Body of pancreas (tissue), 4 donors: Measurements from ENCODE around the gene DBX1. TPM values are rescaled to one million over a fixed set of nuclear protein-coding genes. Genes with fewer than 3 reads are reported as not detected.

ENCODE experiments used
- ATAC-seq: fragments of 150-250 bp; one replicate; pipeline ENCODE4 v1.9.1; 2016
- DNase-seq, 4 donors: peaks; one replicate each; pipeline ENCODE4 v3.0.0-alpha.2; 2019
- H3K27ac ChIP-seq, 4 donors: fragments of 200-600 bp; sonication (generic); 1 replicate in 3 of 4; 2 replicates in 1 of 4; pipeline versions ENCODE4 v1.5.1 to v1.6.1; 2016 to 2019; ENCODE audit warnings: mild to moderate bottlenecking in 1 of 4, mixed read lengths in 1 of 4, moderate library complexity in 1 of 4
- H3K27me3 ChIP-seq, 2 donors: fragments of 200-600 bp; sonication (generic); one replicate each; pipeline ENCODE4 v1.6.0; 2016; ENCODE audit warnings: mild to moderate bottlenecking in 1 of 2
- H3K36me3 ChIP-seq, 2 donors: fragments of 200-600 bp; sonication (generic); replicated peaks in 1 of 2; 2 replicates each; pipeline ENCODE4 v1.5.1; 2016; ENCODE audit warnings: low read depth in 2 of 2; ENCODE audit not compliant: insufficient read depth in 1 of 2
- H3K4me1 ChIP-seq: fragments of 200-600 bp; sonication (generic); one replicate; pipeline ENCODE4 v1.6.0; 2016
- H3K4me3 ChIP-seq, 2 donors: fragments of 200-600 bp; sonication (generic); 1 replicate in 1 of 2; 2 replicates in 1 of 2; pipeline ENCODE4 v1.5.1; 2016 to 2019
- H3K9me3 ChIP-seq, 3 donors: fragments of 200-600 bp; sonication (generic); 1 replicate in 2 of 3; 2 replicates in 1 of 3; pipeline ENCODE4 v1.5.1; 2016
- CTCF ChIP-seq, 7 experiments: fragments of 450-650 bp in 4 of 7; fragments of 200-600 bp in 3 of 7; sonication (generic) in 3 of 7; IDR thresholded peaks; one replicate each; pipeline ENCODE4 v1.5.1; 2016 to 2019; ENCODE audit warnings: antibody characterized with exemption in 7 of 7
- POLR2A ChIP-seq, 3 donors: fragments of 450-650 bp; IDR thresholded peaks; one replicate each; pipeline ENCODE4 v1.6.1; 2016; ENCODE audit warnings: antibody characterized with exemption in 3 of 3, mild to moderate bottlenecking in 2 of 3
- WGBS, 2 donors: methylation state at CpG; one replicate each; pipeline ENCODE4 v1.1.5; 2017; 5-methylcytosine and 5-hydroxymethylcytosine counted together
- intact Hi-C: fragments of 100-400 bp; cut with DNase I; formaldehyde crosslinking; loops from one replicate; pipeline ENCODE4 v1.15.1; 2023
- total RNA-seq, 2 donors: library from RNA; depleted of rRNA; stranded (reverse); fragments of >200 nt; gene quantifications; one replicate each; pipeline ENCODE4 v1.1.0, GENCODE V29; 2016

Gene DBX1
- total RNA-seq, 2 donors from 2014 or later: not detected

- intact Hi-C loops: no loop called here
- DNase-seq (no peak), ATAC-seq (no peak)
- peaks cover 0 to 42% of the 10 kb centered on the region in 2 donors for H3K27me3 ChIP-seq
- no peaks in the 10 kb centered on the region for H3K9me3 ChIP-seq
- H3K36me3 ChIP-seq: no peaks in the 10 kb centered on the region
- WGBS, 2 donors: 5 to 6% methylated on average over 40 to 62 of the region's 65 CpGs
- no peak overlapping the region for H3K4me3 ChIP-seq
- H3K4me1 ChIP-seq: peaks cover 26% of the 10 kb centered on the region
- no peak for TF ChIP-seq CTCF (IDR thresholded peaks at IDR 0.05)
- no peak for TF ChIP-seq POLR2A (IDR thresholded peaks at IDR 0.05)
- H3K27ac ChIP-seq: no peak overlapping the region
Measured at GRCh38 chr11:20159466-20160381, 551 bp downstream of the DBX1 start.

GRCh38 chr11:20158597-20159257 is 1.5 kb downstream of the DBX1 start:
- Histone ChIP-seq H3K4me1 (peaks cover 26% of the 10 kb centered on the region), H3K36me3 (no peaks in the 10 kb centered on the region), H3K27me3 (peaks cover 0 to 42% of the 10 kb centered on the region in 2 donors), H3K27ac (no peak overlapping the region), H3K9me3 (no peaks in the 10 kb centered on the region), H3K4me3 (no peak overlapping the region)
- TF ChIP-seq POLR2A (IDR thresholded peaks at IDR 0.05): no peak
- TF ChIP-seq CTCF (IDR thresholded peaks at IDR 0.05): no peak
- ATAC-seq (peak; percentile 72), DNase-seq (peak; percentile 68 to 70 (median 70))
- 4 to 8% methylated on average over 24 to 33 of the region's 33 CpGs for WGBS, 2 donors
- intact Hi-C loops: no loop called here

- 13 to 14% methylated on average over 9 of the region's 9 CpGs for WGBS, 2 donors
Measured at GRCh38 chr11:20157728-20158127, 2.5 kb downstream of the DBX1 start.

GRCh38 chr11:20156876-20157613 is 3.2 kb downstream of the DBX1 start:
- 4 to 6% methylated on average over 22 to 44 of the region's 45 CpGs for WGBS, 2 donors
- Histone ChIP-seq H3K27ac (no peak overlapping the region), H3K4me1 (peaks cover 17% of the 10 kb centered on the region), H3K27me3 (peaks cover 0 to 37% of the 10 kb centered on the region in 2 donors), H3K36me3 (no peaks in the 10 kb centered on the region), H3K9me3 (no peaks in the 10 kb centered on the region), H3K4me3 (no peak overlapping the region)
- DNase-seq: peak in 2 of 4 donors; percentile 8 to 15
- intact Hi-C loops: no loop called here
- TF ChIP-seq CTCF (IDR thresholded peaks at IDR 0.05): no peak
- TF ChIP-seq POLR2A (IDR thresholded peaks at IDR 0.05): no peak
- no peak for ATAC-seq

More at GRCh38 chr11:20157728-20158127, 2.5 kb downstream of the DBX1 start:
- H3K36me3 ChIP-seq: no peaks in the 10 kb centered on the region
- H3K27me3 ChIP-seq: peaks cover 0 to 38% of the 10 kb centered on the region in 2 donors
- intact Hi-C loops: no loop called here
- TF ChIP-seq CTCF (IDR thresholded peaks at IDR 0.05) (no peak), POLR2A (IDR thresholded peaks at IDR 0.05) (no peak)
- ATAC-seq (no peak), DNase-seq (no peak)
- H3K27ac ChIP-seq: no peak overlapping the region
- H3K9me3 ChIP-seq: no peaks in the 10 kb centered on the region
- H3K4me1 ChIP-seq: peaks cover 17% of the 10 kb centered on the region
- H3K4me3 ChIP-seq: no peak overlapping the region
